HG02759 (cell line): Measurements from ENCODE around the gene CPNE5.

Experiments
- ATAC-seq: cut with Tn5 transposase; IDR thresholded peaks from one replicate; pipeline ENCODE4 v1.9.1; 2021; ENCODE audit warnings: mild to moderate bottlenecking, moderate library complexity; ENCODE audit not compliant: unreplicated experiment

The CPNE5 gene

GRCh38 chr6:36749829-36750489, 89.3 kb downstream of the CPNE5 start:
- no peak for ATAC-seq

DNA sequence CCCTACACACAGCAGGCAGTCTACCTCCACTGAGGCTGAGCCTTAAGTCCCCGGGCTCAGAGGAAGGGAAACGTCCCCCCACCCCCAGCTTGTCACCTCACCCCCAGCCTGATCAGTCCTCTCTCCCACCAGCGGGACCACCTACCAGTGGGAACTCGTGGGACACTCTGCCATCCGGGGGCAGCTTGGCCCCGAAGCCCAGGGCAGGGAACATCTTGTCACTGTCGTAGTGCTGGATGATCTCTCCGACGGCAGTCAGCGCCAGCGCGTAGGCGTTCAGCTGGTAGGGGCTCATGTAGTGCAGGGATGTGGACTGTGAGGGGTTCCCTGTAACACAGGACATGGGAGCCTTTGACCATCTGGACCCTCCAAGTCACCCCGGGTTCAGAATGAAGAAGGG, 93.0 kb downstream of the CPNE5 start:
- no peak for ATAC-seq

DNA sequence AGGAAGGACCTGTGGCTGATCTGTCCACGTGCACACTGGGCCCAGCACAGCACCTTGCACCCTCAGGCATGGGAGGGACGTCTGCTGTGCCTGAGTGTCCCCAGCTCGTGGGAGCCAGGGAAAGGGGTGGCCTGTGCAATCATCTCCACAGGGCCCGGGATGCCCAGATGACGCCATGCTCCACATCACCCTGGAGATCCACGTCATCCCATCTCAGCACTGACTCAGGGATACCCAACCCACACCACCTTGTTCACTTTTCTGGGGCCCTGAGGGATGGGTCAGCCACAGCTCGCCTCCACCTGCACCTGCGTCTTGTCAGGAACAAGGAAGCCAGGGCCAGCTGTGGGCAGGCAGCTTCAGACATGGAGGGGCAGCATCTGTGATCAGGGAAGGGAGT, 93.4 kb downstream of the CPNE5 start:
- ATAC-seq: no peak

DNA sequence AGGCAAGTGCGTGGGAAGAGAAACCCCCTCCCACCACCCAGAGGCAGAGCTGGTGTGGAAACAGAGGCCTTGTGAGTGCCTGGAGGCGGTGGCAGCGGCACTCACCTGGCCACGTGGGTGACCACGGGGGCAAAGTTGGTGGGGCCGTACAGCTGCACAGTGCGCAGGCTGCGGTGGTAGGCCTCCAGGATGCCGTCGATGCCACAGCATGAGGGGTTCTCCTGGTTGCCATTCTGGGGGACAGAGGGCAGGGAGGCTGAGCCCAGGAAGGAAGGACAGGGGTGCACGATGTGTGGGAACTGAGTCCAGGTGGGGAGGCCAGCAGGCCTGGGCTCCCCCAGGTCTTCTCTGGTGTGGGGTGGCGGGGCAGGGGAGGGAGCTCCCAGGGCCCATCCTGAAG, 94.0 kb downstream of the CPNE5 start:
- ATAC-seq: no peak

- ATAC-seq: no peak
These were observed 95.0 kb downstream of the CPNE5 start for GRCh38 chr6:36744304-36744673.

DNA sequence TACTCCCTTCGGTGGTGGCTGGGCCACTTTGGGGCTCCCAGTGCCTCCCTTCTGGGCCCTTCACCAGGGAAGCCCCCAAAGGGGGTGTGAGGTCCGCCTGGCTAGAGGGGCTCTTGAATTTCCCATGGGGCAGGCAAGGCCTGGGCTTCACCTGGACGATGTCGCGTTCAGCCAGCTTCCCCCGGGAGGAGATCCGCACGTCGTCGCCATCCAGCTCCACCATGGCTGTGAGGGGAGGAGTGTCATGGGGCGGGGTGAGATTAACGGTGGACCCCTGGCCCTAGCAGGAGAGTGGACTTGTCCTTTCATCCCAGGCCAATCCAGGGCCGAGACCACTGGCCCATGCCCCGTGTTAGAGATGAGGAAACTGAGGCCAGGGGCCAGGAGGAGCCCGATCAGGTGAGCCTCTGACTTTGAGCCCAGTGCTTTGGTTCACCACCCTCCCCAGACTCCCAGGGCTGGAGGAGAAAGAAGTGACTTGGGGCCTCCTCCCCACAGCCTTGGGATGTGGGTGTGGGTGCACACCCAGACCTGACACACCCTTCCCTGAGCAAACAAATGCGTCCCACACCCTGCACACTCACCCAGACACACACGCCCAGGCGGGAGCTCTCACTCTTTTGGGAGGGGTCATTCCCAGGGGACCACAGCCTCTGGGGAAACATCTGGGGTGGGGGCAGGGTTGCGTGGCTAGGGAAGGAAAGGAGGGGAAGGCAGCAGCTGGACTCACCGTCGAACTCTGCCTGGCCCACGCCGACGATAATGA, 95.5 kb downstream of the CPNE5 start:
- no peak for ATAC-seq

DNA sequence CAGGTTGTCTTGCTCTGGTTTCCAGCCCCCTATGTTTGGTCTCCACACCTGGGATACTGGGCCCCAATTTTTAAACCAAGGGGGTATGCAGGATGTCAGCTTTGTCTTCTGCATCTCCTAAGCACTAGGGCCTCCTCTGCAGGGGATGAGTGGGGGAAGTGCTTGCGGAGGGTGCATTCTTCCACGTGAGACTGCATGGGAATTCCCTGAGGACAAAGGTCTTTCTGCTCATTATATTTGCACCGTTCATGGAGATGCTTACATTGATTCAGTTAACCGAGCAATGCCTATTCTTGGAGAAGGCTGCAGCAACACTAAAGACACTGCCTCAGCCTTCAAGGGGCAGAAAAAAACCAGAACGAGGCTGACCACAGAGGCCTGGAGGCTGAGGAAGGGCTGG, 96.2 kb downstream of the CPNE5 start:
- ATAC-seq: no peak

DNA sequence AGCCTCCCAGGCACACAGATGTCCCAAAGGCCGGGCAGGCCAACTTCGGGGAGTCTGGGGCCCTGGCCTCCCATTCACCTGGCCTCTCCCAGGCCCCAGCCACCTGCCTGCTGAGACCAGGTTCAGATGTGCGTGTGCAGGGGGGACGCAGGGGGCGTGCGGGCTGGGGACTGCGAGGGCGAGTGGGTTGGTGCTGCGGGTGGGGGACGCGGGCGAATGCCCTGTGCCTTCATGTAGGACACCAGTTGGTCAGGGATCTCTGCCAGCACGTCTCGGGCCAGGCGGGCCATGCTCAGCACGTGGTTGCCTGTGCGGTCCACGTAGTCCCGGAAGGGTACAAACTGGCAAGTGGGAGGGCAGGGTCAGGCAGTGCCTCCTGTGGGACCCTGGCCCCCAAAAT, 97.1 kb downstream of the CPNE5 start:
- ATAC-seq: no peak

GRCh38 chr6:36740818-36741179, 98.4 kb downstream of the CPNE5 start:
- no peak for ATAC-seq

- ATAC-seq: no peak
These were observed 99.1 kb downstream of the CPNE5 start for GRCh38 chr6:36739947-36740817.

- no peak for ATAC-seq
These were observed 101.1 kb downstream of the CPNE5 start for GRCh38 chr6:36738108-36738507.

DNA sequence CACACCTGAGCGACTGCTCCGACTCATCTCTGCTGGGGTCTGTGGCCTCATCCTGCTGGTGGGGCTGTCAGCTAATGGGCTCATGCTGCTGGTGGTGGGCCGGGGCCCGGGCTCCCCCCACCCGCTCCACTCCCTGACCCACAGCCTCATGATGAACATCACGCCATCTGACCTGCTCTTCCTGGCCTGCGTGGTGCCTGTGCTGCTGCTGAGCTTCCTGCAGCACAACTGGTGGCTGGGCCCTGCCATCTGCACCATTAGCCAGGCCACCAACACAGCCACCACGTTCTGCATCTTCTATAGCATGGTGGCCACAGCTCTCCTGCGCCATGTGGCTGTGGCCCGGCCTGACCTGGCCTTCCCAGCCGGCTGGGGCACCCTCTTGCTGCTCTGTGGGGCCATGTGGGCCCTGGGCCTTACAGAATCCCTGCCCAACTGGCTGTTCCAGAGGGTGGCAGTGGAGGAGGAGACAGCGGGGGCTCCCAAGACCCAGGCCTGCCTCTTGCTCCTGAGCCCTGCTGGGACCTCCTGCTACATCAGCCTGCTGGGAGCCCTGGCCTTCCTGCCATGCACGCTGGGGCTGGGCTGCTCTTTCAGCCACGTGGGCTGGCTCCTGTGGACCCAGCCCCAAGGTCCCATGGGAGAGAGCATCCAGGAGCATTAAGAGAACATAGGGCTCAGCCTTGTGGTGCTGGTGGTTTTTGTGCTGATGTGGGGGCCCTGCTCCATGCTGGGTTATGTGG, 102.0 kb downstream of the CPNE5 start:
- ATAC-seq: no peak

DNA sequence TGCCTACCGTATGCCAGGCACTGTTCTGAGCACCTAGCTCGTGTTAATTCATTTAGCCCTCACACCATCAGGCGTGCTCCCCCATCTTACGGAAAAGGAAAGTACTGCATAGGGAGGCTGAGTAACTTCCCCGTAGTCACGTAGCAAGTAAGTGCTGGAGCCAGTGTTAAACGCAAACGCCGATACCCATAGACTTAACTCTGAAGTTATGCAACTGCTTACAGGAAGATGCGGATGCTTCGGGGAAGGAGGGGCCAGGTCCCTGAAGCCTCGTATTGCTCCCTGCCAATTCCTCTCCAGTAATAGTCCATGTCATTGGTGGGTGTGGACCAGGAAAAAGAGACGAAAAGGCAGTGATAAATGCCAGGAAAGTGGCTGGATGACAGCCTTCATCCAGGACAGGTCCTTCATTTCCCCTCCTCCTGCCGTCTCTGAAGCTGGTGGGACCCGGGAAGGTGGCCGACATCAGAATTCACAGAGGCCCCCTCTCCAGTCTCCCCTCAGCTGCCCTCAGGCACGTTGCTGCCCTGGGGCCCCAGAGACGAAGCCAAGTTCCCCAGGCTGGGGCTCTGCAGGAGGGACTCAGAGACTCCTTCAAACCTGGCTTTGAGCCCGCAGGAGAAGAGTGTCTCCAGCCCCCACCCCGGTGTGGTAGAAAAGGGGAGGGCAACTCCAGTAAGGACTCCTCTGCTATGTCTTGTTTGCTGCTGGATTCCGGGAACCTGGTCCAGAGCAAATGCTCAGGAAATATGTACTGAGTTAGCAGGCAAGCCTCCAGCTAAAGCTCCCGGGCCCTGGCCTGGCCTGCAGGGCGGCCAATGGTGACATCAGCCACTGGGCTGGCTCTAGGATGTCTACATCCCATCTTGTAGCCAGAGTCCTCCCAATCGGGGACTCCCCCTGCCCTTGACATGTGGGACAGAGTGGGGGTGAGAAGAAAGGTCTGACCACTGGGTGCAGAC, 103.9 kb downstream of the CPNE5 start:
- peak; percentile 52 for ATAC-seq

- ATAC-seq: no peak
These were observed 104.7 kb downstream of the CPNE5 start for GRCh38 chr6:36734486-36735060.

DNA sequence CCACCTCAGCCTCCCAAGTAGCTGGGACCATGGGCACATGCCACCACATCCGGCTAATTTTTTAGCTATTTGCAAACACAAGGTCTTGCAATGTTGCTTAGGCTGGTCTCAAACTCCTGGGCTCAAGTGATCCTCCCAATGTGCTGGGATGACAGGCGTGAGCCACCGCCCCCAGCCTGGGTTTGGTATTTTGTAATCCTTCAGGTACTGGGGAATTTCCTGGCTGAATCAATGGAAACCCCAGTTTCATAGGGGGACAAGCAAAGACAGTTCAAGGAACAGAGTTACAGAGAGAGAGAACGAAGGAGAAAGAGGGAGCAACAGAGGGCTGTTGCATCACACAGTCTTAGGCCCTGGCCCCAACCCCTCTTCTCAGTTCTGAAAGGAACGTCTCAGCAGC, 105.9 kb downstream of the CPNE5 start:
- no peak for ATAC-seq

DNA sequence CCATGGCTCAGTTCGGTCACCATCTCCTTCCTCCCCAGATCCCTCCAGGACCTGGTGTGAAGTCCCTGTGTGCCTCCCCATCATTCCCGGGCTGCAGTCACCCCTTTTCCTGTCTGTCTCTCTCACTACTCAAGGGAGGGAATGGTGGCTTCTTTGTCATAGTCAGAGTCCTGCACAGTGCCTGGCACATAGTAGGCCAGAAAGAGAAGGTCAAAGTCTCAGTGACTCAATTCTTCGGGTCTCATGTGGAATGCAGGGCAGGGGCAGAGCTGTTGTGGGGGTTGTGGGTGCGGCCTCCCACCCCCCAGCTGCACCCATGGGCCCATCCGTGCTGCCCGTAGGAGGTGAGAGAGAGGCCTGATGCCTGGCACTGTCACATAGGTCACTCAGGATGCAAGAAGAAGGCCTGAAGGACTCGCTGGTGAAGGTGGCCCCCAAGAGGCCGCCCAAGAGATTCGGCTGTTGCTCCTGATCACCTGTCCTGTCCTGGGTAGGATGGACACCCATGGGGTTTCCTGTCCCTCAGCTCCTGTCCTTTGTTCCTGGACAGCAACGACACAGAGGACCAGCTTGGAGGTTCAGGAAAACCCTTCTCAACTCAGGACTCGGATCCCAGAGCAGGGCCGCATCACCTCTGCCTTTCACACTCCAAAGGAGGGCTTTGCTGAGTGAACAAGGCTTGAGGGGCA, 107.5 kb downstream of the CPNE5 start:
- no peak for ATAC-seq

- no peak for ATAC-seq
These were observed 108.5 kb downstream of the CPNE5 start for GRCh38 chr6:36730424-36731380.

DNA sequence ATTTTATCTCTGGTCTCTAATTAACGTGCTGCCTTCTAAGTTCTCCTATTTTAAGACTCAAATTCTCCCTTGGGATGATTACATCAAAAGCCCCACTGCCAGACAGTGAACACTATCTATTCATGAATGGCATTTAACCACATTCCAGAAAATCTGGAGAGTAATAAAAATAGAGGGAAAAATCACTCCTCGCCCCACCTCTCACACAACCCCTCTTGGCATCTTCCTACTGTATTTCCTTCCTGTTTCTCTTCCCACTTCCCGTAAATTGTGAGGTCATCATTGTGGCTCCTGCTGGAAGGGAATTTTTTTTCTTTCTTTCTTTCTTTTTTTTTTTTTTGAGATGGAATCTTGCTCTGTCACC, 110.1 kb downstream of the CPNE5 start:
- no peak for ATAC-seq
